GM18873 (cell line): ENCODE measurements around the gene NR2C2AP.
"Not testable (repeated sequence)": the region's sequence is repeated elsewhere in the genome, so short reads cannot be mapped to it uniquely, and the experiment has no call there.

ENCODE experiments used
- ATAC-seq: cut with Tn5 transposase; IDR thresholded peaks from one replicate; pipeline ENCODE4 v1.9.1; 2021; ENCODE audit warnings: mild to moderate bottlenecking, moderate library complexity, moderate number of reproducible peaks; ENCODE audit not compliant: unreplicated experiment, low FRiP score

NR2C2AP gene

DNA sequence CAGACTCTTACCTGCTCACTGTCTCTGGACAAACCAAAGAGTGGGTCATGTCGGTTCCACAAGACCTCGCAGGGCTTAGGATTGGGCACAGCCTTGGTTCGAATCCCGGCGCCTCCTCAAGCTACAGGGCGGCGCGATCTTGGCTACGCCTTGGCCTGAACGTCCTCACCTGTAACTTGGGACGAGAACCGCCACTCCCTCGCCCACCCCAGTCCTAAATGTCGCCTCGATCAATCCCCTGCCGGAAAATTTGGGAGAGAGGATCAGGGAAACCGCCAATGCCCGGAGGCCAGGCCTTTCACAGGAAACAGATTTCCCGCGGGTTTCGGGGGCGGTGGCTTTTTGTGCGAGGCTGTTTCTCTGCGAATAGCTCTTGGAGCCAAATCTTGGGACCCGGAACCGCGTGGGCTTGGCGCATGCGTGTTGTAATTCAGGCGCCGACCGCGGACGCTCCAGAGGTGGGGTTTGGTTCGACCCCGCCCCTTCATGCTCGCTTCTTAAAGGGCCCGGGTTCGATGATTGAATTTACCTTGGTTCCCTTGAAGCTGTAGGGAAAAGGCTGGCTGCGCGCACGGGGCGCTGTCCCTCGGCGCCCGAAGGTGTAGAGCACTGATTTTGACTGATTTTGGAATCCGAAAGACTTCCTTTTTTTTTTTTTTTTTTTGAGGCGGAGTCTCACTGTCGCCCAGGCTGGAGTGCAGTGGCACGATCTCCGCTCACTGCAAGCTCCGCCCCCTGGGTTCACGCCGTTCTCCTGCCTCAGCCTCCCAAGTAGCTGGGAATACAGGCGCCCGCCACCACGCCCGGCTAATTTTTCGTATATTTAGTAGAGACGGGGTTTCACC lies at the start of gene NR2C2AP:
Gene NR2C2AP, minus strand, starts transcription at position 403 of the 845 bp plus-strand sequence. Its CDS starts 354 bp downstream, at position 49.
- ATAC-seq = peak; percentile 53

DNA sequence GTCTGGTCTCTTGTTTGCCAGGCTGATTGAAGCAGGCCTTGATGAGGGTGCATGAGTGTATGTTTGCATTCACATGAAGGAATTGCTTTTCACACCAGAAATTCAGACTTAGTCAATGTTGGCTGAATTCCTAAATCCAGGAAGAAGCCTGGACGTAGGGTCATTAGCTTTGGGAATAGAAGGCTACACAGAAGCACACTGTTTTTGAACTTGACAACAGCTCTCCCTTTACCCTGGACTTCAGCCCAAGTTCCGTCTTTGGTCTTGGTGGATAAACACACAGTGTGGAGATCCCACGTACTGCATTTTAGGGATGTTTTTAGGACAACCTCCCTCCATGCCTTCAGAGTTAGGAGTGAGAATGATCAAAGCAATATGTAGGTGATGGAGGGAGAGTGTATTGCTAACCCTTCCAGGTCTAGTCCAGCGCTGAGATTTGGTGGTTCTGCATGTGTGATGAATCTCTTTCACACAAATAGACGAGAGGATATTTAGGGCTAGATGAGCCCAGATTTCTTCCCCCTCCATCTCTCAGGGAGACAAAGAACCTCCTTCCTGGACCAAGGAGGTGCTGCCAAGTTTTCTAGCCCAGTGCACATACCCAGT lies 47.1 kb upstream of the NR2C2AP start:
- ATAC-seq = no peak

DNA sequence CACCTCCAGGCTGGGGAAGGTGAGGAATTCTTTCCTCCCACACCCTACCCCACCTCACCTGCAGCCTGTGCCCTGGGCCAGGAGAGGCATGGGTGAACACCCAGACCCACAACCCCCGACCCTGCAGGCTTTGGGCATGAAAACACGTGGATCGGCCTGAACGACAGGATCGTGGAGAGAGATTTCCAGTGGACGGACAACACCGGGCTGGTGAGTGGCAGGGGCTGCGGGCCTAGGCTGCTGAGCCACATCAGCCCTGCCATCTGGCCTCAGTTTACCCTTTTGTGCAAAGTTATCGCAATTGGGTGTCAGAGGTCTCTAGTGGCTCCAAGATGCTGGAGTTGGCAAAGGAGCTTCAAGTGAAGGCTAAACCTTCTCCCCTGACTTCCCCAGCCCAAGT lies 37.3 kb upstream of the NR2C2AP start:
- ATAC-seq = no peak

GRCh38 chr19:19239675-19240074 lies 36.5 kb upstream of the NR2C2AP start:
- no peak for ATAC-seq

- ATAC-seq = no peak
Observed at GRCh38 chr19:19238126-19238894, 35.1 kb upstream of the NR2C2AP start.

DNA sequence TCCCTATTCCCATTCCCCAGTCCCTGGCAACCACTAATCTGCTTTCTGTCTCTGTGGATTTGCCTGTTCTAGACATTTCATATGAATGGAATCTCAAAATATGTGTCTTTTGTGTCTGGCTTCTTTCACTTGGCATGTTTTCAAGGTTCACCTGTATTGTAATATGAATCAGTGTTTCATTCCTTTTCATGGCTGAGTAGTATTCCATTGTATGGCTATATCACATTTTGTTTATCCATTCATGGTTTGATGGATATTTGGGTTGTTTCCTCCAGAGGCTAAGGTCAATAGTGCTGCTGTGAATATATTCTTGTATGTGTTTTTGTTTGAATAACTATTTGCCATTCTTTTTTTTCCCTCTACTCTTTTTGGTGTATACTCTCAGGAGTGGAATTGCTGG lies 33.0 kb upstream of the NR2C2AP start:
- no peak for ATAC-seq

DNA sequence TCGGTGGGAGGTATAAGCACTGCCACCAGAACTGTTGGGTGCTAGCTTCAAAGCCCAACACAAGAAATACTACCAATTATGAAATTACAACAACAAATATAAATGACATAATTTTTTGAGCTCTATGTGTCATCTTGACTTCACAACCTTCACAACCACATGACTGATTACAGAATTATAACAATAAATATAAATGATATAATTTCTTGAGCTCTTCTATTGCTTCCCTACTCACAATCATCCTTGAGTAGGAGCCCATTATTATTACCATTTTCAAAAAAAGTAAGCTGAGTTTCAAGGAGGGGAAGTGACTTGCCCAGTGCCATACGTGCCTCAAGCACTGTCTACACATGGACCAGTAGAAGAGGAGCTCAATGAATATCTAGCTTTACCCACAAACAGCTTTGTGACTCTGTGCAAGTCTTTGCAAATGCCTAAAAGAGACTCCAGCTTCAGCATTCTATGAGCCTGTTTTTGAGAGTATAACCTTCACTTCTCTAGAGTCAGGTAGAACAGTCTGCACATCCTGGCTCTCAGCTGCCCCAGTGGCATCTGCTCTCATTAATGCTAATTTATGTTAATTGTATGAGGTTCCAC lies 31.1 kb upstream of the NR2C2AP start:
- no peak for ATAC-seq

GRCh38 chr19:19232261-19232721 lies 29.1 kb upstream of the NR2C2AP start:
- no peak for ATAC-seq

GRCh38 chr19:19230999-19231398 lies 27.8 kb upstream of the NR2C2AP start:
- ATAC-seq = no peak

DNA sequence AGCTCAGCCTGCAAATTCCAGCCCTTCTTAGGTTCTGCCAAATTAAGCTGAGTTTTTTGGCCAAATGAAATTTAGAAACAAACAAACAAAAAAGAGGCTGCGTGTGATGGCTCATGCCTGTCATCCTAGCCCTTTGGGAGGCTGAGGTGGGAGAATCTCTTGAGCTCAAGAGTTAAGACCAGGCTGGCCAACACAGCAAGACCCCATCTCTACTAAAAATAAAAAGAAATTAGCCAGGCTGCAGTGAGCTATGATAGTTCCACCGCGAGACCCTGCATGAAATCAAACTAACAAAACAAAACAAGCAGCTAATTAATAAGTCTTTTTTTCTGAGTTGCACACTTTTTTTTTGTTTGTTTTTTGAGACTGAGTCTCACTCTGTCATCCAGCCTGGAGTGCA lies 26.5 kb upstream of the NR2C2AP start:
- ATAC-seq = no peak

- no peak for ATAC-seq
Observed at GRCh38 chr19:19227217-19227616, 24.0 kb upstream of the NR2C2AP start.

- ATAC-seq = no peak
Observed at GRCh38 chr19:19226663-19227062, 23.4 kb upstream of the NR2C2AP start.

DNA sequence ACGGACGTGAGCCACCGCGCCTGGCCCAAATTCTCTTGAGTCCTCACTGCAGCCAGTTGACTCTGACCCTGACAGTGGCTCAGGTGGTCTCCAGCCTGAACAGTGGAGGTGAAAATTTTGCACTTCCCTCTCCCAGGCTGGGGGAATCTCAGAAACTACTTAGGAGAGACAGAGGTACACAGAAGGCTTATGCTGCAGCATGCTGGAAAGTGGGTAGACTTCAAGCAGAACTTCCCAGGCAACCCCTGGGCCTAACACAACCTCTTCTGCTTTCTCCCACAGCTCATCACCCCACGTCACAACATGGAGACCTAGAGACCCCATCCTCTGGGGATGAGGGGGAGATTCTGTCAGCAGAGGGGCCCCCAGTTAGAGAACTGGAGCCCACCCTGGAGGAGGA lies 23.0 kb upstream of the NR2C2AP start:
- ATAC-seq = no peak

- ATAC-seq = no peak
Observed at GRCh38 chr19:19224852-19225494, 21.8 kb upstream of the NR2C2AP start.

DNA sequence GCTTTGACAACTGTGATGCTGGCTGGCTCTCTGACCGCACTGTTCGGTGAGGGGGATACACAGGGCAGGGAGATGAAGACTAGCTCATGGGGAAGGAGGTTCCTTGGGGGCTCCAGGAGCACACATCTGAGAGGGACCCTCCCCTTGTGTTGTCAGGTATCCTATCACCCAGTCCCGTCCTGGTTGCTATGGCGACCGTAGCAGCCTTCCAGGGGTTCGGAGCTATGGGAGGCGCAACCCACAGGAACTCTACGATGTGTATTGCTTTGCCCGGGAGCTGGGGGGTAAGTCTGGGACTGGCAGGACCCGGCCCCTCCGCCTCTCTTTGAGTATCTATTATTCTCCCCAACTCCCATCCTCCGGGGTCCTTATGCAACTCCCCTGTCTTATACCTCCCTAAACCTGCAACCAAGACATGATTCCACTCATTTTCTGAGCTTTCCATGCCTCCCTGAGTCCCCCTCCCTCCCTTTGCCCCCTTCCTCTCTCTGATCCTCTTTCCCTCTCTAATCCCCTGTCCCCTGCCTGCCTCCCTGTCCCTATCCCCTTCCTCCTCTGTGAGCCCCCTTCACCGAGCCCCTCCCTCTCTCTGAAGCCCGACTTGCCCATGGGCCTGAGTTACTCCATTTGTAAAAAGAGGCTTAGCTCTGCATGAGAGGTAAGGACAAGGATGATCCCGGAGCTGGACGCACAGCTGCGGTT lies 21.1 kb upstream of the NR2C2AP start:
- no peak for ATAC-seq

- no peak for ATAC-seq
Observed at GRCh38 chr19:19223636-19224035, 20.4 kb upstream of the NR2C2AP start.

- ATAC-seq = no peak
Observed at GRCh38 chr19:19223060-19223459, 19.8 kb upstream of the NR2C2AP start.

DNA sequence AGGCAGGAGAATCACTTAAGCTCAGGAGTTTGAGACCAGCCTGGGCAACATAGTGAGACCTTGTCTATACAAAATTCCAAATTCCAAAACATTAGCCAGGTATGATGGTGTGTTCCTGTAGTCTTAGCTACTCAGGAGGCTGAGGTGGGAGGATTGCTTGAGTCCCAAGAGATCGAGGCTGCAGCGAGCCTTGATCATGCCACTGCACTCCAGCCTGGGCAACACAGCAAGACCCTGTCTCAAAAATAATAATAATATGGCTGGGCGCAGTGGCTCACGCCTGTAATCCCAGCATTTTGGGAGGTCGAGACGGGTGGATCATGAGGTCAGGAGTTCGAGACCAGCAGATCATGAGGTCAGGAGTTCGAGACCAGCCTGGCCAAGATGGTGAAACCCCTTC lies 17.8 kb upstream of the NR2C2AP start:
- ATAC-seq = not testable (repeated sequence)

- ATAC-seq = no peak
Observed at GRCh38 chr19:19218911-19219310, 15.7 kb upstream of the NR2C2AP start.

GRCh38 chr19:19217099-19217498 lies 13.9 kb upstream of the NR2C2AP start:
- no peak for ATAC-seq
